CD14-positive monocyte (primary cell): Measurements from ENCODE around the gene GALNT4. TPM values are rescaled to one million over a fixed set of nuclear protein-coding genes. Genes with fewer than 3 reads are reported as not detected.
A peak's percentile ranks its signal among the peaks of the same experiment; 100 is the strongest.

ENCODE experiments used
- DNase-seq, 3 donors: peaks; one replicate each; pipeline ENCODE4 v3.0.0-alpha.2; 2011 to 2022
- H2AFZ ChIP-seq: 2 replicates; pipeline ENCODE4 v1.6.0; 2012; ENCODE audit warnings: mild to moderate bottlenecking, low read depth, low read length, inconsistent platforms; ENCODE audit not compliant: insufficient read depth, poor library complexity, severe bottlenecking
- H3K27ac ChIP-seq, 2 donors: 1 replicate in 1 of 2; 2 replicates in 1 of 2; pipeline ENCODE4 v1.5.1; 2012 to 2013; ENCODE audit warnings: low read length in 2 of 2, control low read depth in 1 of 2, inconsistent platforms in 1 of 2, low read depth in 1 of 2, mild to moderate bottlenecking in 1 of 2
- H3K27me3 ChIP-seq, 2 donors: one replicate each; pipeline versions ENCODE4 v1.6.0 to v1.6.1; 2011 to 2013; ENCODE audit warnings: low read length in 2 of 2; ENCODE audit not compliant: control insufficient read depth in 2 of 2, insufficient read depth in 2 of 2
- H3K36me3 ChIP-seq, 2 donors: replicated peaks in 1 of 2; 1 replicate in 1 of 2; 2 replicates in 1 of 2; pipeline versions ENCODE4 v1.5.1 to v1.6.1; 2012 to 2013; ENCODE audit warnings: low read length in 2 of 2, control low read depth in 1 of 2, inconsistent platforms in 1 of 2, mild to moderate bottlenecking in 1 of 2; ENCODE audit not compliant: insufficient read depth in 2 of 2, control insufficient read depth in 1 of 2
- H3K4me1 ChIP-seq, 2 donors: 1 replicate in 1 of 2; 2 replicates in 1 of 2; pipeline versions ENCODE4 v1.5.1 to v1.6.1; 2012 to 2013; ENCODE audit warnings: low read length in 2 of 2, control low read depth in 1 of 2, inconsistent platforms in 1 of 2, mild to moderate bottlenecking in 1 of 2, moderate library complexity in 1 of 2; ENCODE audit not compliant: insufficient read depth in 2 of 2, control insufficient read depth in 1 of 2
- H3K4me2 ChIP-seq: replicated peaks from 2 replicates; pipeline ENCODE3; 2012; ENCODE audit warnings: low read length, moderate library complexity, mild to moderate bottlenecking; ENCODE audit not compliant: poor library complexity, severe bottlenecking; ENCODE audit errors: extremely low read depth
- H3K4me3 ChIP-seq, 3 experiments: fragments of 200-600 bp in 1 of 3; sonication (generic) in 1 of 3; replicated peaks in 1 of 3; 1 replicate in 2 of 3; 2 replicates in 1 of 3; pipeline ENCODE4 v1.5.1; 2011 to 2013; ENCODE audit warnings: low read length in 3 of 3, mild to moderate bottlenecking in 3 of 3, control low read depth in 2 of 3, low read depth in 2 of 3, inconsistent platforms in 1 of 3, moderate library complexity in 1 of 3
- H3K79me2 ChIP-seq: 2 replicates; pipeline ENCODE4 v1.6.0; 2012; ENCODE audit warnings: mild to moderate bottlenecking, control low read depth, inconsistent platforms, low read length, moderate library complexity; ENCODE audit not compliant: insufficient read depth
- H3K9ac ChIP-seq: 2 replicates; pipeline ENCODE4 v1.6.0; 2017; ENCODE audit warnings: low read length, mild to moderate bottlenecking; ENCODE audit not compliant: insufficient read depth, poor library complexity, severe bottlenecking
- H3K9me3 ChIP-seq, 2 donors: replicated peaks in 1 of 2; 1 replicate in 1 of 2; 2 replicates in 1 of 2; pipeline versions ENCODE4 v1.5.1 to v1.6.1; 2012 to 2013; ENCODE audit warnings: low read length in 2 of 2, control low read depth in 1 of 2; ENCODE audit not compliant: control insufficient read depth in 1 of 2, insufficient read depth in 1 of 2
- H4K20me1 ChIP-seq: 2 replicates; pipeline ENCODE4 v1.6.0; 2012; ENCODE audit warnings: mild to moderate bottlenecking, low read length, control low read depth, moderate library complexity; ENCODE audit not compliant: insufficient read depth
- H3K27ac Mint-ChIP-seq, 7 donors: one replicate each; pipeline ENCODE4 v1.8.0; 2020; ENCODE audit warnings: mild to moderate bottlenecking in 7 of 7, mixed read lengths in 7 of 7, moderate library complexity in 6 of 7, inconsistent platforms in 2 of 7
- H3K27me3 Mint-ChIP-seq, 3 donors: one replicate each; pipeline ENCODE4 v1.8.0; 2021 to 2022; ENCODE audit warnings: low read depth in 3 of 3, mild to moderate bottlenecking in 3 of 3, mixed read lengths in 3 of 3, moderate library complexity in 3 of 3, inconsistent platforms in 1 of 3
- H3K36me3 Mint-ChIP-seq, 2 donors: one replicate each; pipeline ENCODE4 v1.8.0; 2020; ENCODE audit warnings: mixed read lengths in 2 of 2, inconsistent platforms in 1 of 2, mild to moderate bottlenecking in 1 of 2
- H3K4me1 Mint-ChIP-seq: one replicate; pipeline ENCODE4 v1.8.0; 2020; ENCODE audit warnings: mild to moderate bottlenecking, mixed read lengths
- H3K4me3 Mint-ChIP-seq, 2 donors: one replicate each; pipeline ENCODE4 v1.8.0; 2020; ENCODE audit warnings: mild to moderate bottlenecking in 2 of 2, mixed read lengths in 2 of 2, moderate library complexity in 1 of 2
- H3K9me3 Mint-ChIP-seq, 7 donors: one replicate each; pipeline ENCODE4 v1.8.0; 2020 to 2022; ENCODE audit warnings: mixed read lengths in 7 of 7, mild to moderate bottlenecking in 6 of 7, moderate library complexity in 6 of 7, inconsistent platforms in 2 of 7
- CTCF ChIP-seq: fragments of 200-600 bp; IDR thresholded peaks from one replicate; pipeline ENCODE4 v1.8.0; 2022; ENCODE audit warnings: antibody characterized with exemption, mild to moderate bottlenecking
- WGBS: methylation state at CpG from one replicate; pipeline ENCODE4 v1.1.5; 2013; ENCODE audit warnings: missing lambda C conversion rate; ENCODE audit not compliant: insufficient coverage; 5-methylcytosine and 5-hydroxymethylcytosine counted together
- intact Hi-C, 2 donors: fragments of 100-400 bp; cut with micrococcal nuclease; formaldehyde crosslinking; loops; one replicate each; pipeline versions ENCODE4 v1.15.0 to v1.15.1; 2023
- polyA plus RNA-seq, 3 donors: library from polyadenylated mRNA; depleted of rRNA in 1 of 3; unstranded in 2 of 3; stranded (reverse) in 1 of 3; fragments of 300-500 nt in 2 of 3; fragments of >200 nt in 1 of 3; fragmentation: Illumina TruSeq in 2 of 3; gene quantifications; 1 replicate in 2 of 3; 2 replicates in 1 of 3; pipeline ENCODE4 v1.2.3, GENCODE V29; 2012 to 2021

Gene GALNT4
- polyA plus RNA-seq, 3 donors, result 3.7 to 12.9 (median 10.7) TPM

GRCh38 chr12:89479982-89480381 is 44.6 kb downstream of the GALNT4 start:
- H3K27ac Mint-ChIP-seq, result no peak overlapping the region
- Histone ChIP-seq H3K36me3 (peaks cover 0 to 5% of the 10 kb centered on the region in 2 donors), H2AFZ (no peak overlapping the region), H3K9ac (no peak overlapping the region), H3K4me1 (peaks cover 0 to 5% of the 10 kb centered on the region in 2 donors), H3K79me2 (no peaks in the 10 kb centered on the region), H3K27me3 (no peaks in the 10 kb centered on the region), H4K20me1 (no peaks in the 10 kb centered on the region), H3K9me3 (no peaks in the 10 kb centered on the region), H3K27ac (no peak overlapping the region), H3K4me2 (no peak overlapping the region), H3K4me3 (no peak overlapping the region)
- no peaks in the 10 kb centered on the region for H3K27me3 Mint-ChIP-seq
- TF ChIP-seq CTCF, result no peak
- peaks cover 6% of the 10 kb centered on the region for H3K4me1 Mint-ChIP-seq
- intact Hi-C loops, result loop anchor here in 1 of 2 donors (10.0 kb wide), 1 partner anchor 45 kb away; the partner anchor contains the start of genes GALNT4 and POC1B
- no peak overlapping the region for H3K4me3 Mint-ChIP-seq
- no CpG with 5 or more reads among the region's 3 CpGs for WGBS
- peaks cover 10 to 15% of the 10 kb centered on the region in 2 donors for H3K36me3 Mint-ChIP-seq
- DNase-seq, result no peak
- peaks cover 0 to 2% (median 0%) of the 10 kb centered on the region in 7 donors for H3K9me3 Mint-ChIP-seq

- DNase-seq, result no peak
- H3K36me3 Mint-ChIP-seq, result peaks cover 5 to 11% of the 10 kb centered on the region in 2 donors
- Histone ChIP-seq H4K20me1 (no peaks in the 10 kb centered on the region), H3K36me3 (peaks cover 0 to 5% of the 10 kb centered on the region in 2 donors), H3K4me1 (peaks cover 0 to 5% of the 10 kb centered on the region in 2 donors), H3K27me3 (no peaks in the 10 kb centered on the region), H3K27ac (no peak overlapping the region), H3K79me2 (no peaks in the 10 kb centered on the region), H2AFZ (no peak overlapping the region), H3K9ac (no peak overlapping the region), H3K4me3 (no peak overlapping the region), H3K4me2 (no peak overlapping the region), H3K9me3 (no peaks in the 10 kb centered on the region)
- H3K4me3 Mint-ChIP-seq, result no peak overlapping the region
- peak overlapping the region in 2 of 7 donors; percentile 4 to 20 for H3K27ac Mint-ChIP-seq
- WGBS, result 85% methylated on average over 2 of the region's 8 CpGs
- no peaks in the 10 kb centered on the region for H3K9me3 Mint-ChIP-seq
- no peaks in the 10 kb centered on the region for H3K27me3 Mint-ChIP-seq
- peaks cover 6% of the 10 kb centered on the region for H3K4me1 Mint-ChIP-seq
- no peak for TF ChIP-seq CTCF
- intact Hi-C loops, result loop anchor here in 1 of 2 donors (10.0 kb wide), 1 partner anchor 47 kb away; the partner anchor contains the start of genes GALNT4 and POC1B
Measured at GRCh38 chr12:89477633-89478279, 46.8 kb downstream of the GALNT4 start.
